Keratinocyte (primary cell): ENCODE results near the gene TCEANC2. TPM values are rescaled to one million over a fixed set of nuclear protein-coding genes. Genes with fewer than 3 reads are reported as not detected.
A peak's percentile ranks its signal among the peaks of the same experiment; 100 is the strongest.

ENCODE experiments used
- DNase-seq: peaks from one replicate; pipeline ENCODE4 v3.0.0-alpha.2; 2011; ENCODE audit warnings: low read depth, missing footprints, low spot score
- FAIRE-seq: peaks from 2 replicates; lab custom pipeline; 2011; peaks lifted over from hg19 to GRCh38; lab: Jason Lieb, UNC
- H2AFZ ChIP-seq: 2 replicates; pipeline ENCODE4 v1.6.0; 2012; ENCODE audit warnings: low read length, control low read depth, inconsistent platforms; ENCODE audit not compliant: control insufficient read depth
- H3K27ac ChIP-seq: 2 replicates; pipeline ENCODE4 v1.5.1; 2011; ENCODE audit warnings: low read length; ENCODE audit not compliant: control insufficient read depth, insufficient read depth
- H3K27me3 ChIP-seq: 3 replicates; pipeline ENCODE4 v1.6.0; 2011; ENCODE audit warnings: low read length; ENCODE audit not compliant: control insufficient read depth, insufficient read depth; ENCODE audit errors: extremely low read depth
- H3K36me3 ChIP-seq, 2 experiments: 2 replicates in 1 of 2; 3 replicates in 1 of 2; pipeline ENCODE4 v1.5.1; 2011; ENCODE audit warnings: low read length in 2 of 2, mild to moderate bottlenecking in 1 of 2; ENCODE audit not compliant: control insufficient read depth in 2 of 2, insufficient read depth in 2 of 2; ENCODE audit errors: extremely low read depth in 1 of 2
- H3K4me1 ChIP-seq: 3 replicates; pipeline ENCODE4 v1.5.1; 2011; ENCODE audit warnings: low read length; ENCODE audit not compliant: control insufficient read depth, insufficient read depth; ENCODE audit errors: extremely low read depth
- H3K4me2 ChIP-seq: 3 replicates; pipeline ENCODE4 v1.6.0; 2011; ENCODE audit warnings: low read depth, low read length; ENCODE audit not compliant: control insufficient read depth, insufficient read depth; ENCODE audit errors: extremely low read depth
- H3K4me3 ChIP-seq, 3 experiments: fragments of 200-600 bp in 1 of 3; sonication (generic) in 1 of 3; 2 replicates in 2 of 3; 3 replicates in 1 of 3; pipeline ENCODE4 v1.5.1; 2011 to 2016; ENCODE audit warnings: low read length in 3 of 3, mild to moderate bottlenecking in 3 of 3, control low read depth in 2 of 3, inconsistent platforms in 1 of 3, low read depth in 1 of 3, mixed read lengths in 1 of 3, mixed run types in 1 of 3, moderate library complexity in 1 of 3; ENCODE audit not compliant: control insufficient read depth in 2 of 3, insufficient read depth in 2 of 3; ENCODE audit errors: extremely low read depth in 1 of 3
- H3K79me2 ChIP-seq: 2 replicates; pipeline ENCODE4 v1.6.0; 2012; ENCODE audit warnings: low read length; ENCODE audit not compliant: control insufficient read depth, insufficient read depth
- H3K9ac ChIP-seq: 3 replicates; pipeline ENCODE4 v1.6.0; 2011; ENCODE audit warnings: low read length; ENCODE audit not compliant: control insufficient read depth, insufficient read depth; ENCODE audit errors: extremely low read depth
- H3K9me1 ChIP-seq: 3 replicates; pipeline ENCODE4 v1.6.0; 2011; ENCODE audit warnings: low read length; ENCODE audit not compliant: control insufficient read depth, insufficient read depth; ENCODE audit errors: extremely low read depth
- H3K9me3 ChIP-seq: 2 replicates; pipeline ENCODE4 v1.5.1; 2012; ENCODE audit warnings: low read depth, low read length; ENCODE audit not compliant: control insufficient read depth
- H4K20me1 ChIP-seq: 3 replicates; pipeline ENCODE4 v1.6.0; 2011; ENCODE audit warnings: low read length; ENCODE audit not compliant: control insufficient read depth, insufficient read depth; ENCODE audit errors: extremely low read depth
- CTCF ChIP-seq, 3 experiments: IDR thresholded peaks in 1 of 3; conservative IDR thresholded peaks in 1 of 3; optimal IDR thresholded peaks in 1 of 3; 2 replicates in 2 of 3; 3 replicates in 1 of 3; pipeline versions ENCODE3 to v1.5.1; 2011; ENCODE audit warnings: low read length in 3 of 3, mild to moderate bottlenecking in 3 of 3, moderate library complexity in 2 of 3, control low read depth in 1 of 3, inconsistent platforms in 1 of 3; ENCODE audit not compliant: insufficient read depth in 2 of 3; ENCODE audit errors: extremely low read depth in 1 of 3
- EZH2 ChIP-seq: IDR thresholded peaks from one replicate; pipeline ENCODE4 v1.6.1; 2012; ENCODE audit warnings: inconsistent platforms, mild to moderate bottlenecking, low read length, moderate library complexity
- dilution Hi-C: fragments of 300-500 bp; cut with MboI; formaldehyde crosslinking; loops from one replicate; pipeline ENCODE4 v1.7.0; 2020; ENCODE audit warnings: low sequenced_read_pairs; ENCODE audit not compliant: extremely low pct_ligation_motif_present
- polyA plus RNA-seq, 5 experiments: library from polyadenylated mRNA; depleted of rRNA in 3 of 5; stranded (reverse) in 3 of 5; stranded (forward) in 1 of 5; unstranded in 1 of 5; fragments of >200 nt; gene quantifications; 1 replicate in 1 of 5; 2 replicates in 3 of 5; 3 replicates in 1 of 5; pipeline versions ENCODE4 v1.2.1 to v1.2.3, GENCODE V29; 2011 to 2012; ENCODE audit warnings: missing spikeins in 2 of 5, low read depth in 1 of 5, low replicate concordance in 1 of 5

The TCEANC2 gene
- polyA plus RNA-seq, 1 donor (not counting 4 experiments of a cell fraction or from before 2014, with no cell fraction given): 4.3 TPM

DNA sequence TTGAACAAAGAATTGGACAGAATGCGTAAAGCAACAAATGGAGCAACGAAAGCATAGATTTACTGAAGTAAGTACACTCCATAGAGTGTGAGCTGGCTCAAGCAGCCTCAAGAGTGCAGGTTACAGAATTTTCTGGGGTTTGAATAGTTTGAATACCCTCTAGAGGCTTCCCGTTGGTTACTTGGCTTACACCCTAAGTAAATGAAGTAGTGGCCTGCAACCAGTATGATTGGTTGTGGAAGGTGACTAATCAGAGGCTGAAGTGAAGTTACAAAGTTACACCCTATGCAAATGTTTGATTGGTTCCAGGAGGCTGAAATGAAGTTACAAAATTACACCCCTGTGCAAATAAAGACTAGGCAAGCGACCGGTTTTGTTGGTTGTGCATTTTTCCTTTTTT is 10.9 kb downstream of the TCEANC2 start:
- no peaks in the 10 kb centered on the region for H3K9me1 ChIP-seq
- TF ChIP-seq CTCF (optimal IDR thresholded peaks at IDR 0.05 in 1 of 3, IDR thresholded peaks at IDR 0.05 in 1 of 3, conservative IDR thresholded peaks at IDR 0.05 in 1 of 3; ENCODE audit: extremely low read depth in 1 of 3, insufficient read depth in 2 of 3, low read length in 3 of 3) (no peak), EZH2 (no peak)
- no peaks in the 10 kb centered on the region for H4K20me1 ChIP-seq
- no peak overlapping the region for H2AFZ ChIP-seq
- H3K4me1 ChIP-seq: no peaks in the 10 kb centered on the region
- no peaks in the 10 kb centered on the region for H3K9me3 ChIP-seq
- dilution Hi-C loops: no loop called here
- H3K36me3 ChIP-seq: no peaks in the 10 kb centered on the region
- H3K27ac ChIP-seq: no peak overlapping the region
- no peak overlapping the region for H3K4me3 ChIP-seq
- no peak overlapping the region for H3K4me2 ChIP-seq
- no peaks in the 10 kb centered on the region for H3K27me3 ChIP-seq
- H3K9ac ChIP-seq: no peak overlapping the region
- FAIRE-seq (no peak), DNase-seq (no peak)
- H3K79me2 ChIP-seq: no peaks in the 10 kb centered on the region

- dilution Hi-C loops: no loop called here
- peak in 1 of 3 experiments; percentile 28 for TF ChIP-seq CTCF (optimal IDR thresholded peaks at IDR 0.05 in 1 of 3, IDR thresholded peaks at IDR 0.05 in 1 of 3, conservative IDR thresholded peaks at IDR 0.05 in 1 of 3; ENCODE audit: extremely low read depth in 1 of 3, insufficient read depth in 2 of 3, low read length in 3 of 3)
- no peak for TF ChIP-seq EZH2
- Histone ChIP-seq H3K27ac (no peak overlapping the region), H3K27me3 (no peaks in the 10 kb centered on the region), H3K79me2 (no peaks in the 10 kb centered on the region), H3K4me3 (no peak overlapping the region), H2AFZ (no peak overlapping the region), H3K4me1 (no peaks in the 10 kb centered on the region), H3K36me3 (peaks cover 3% of the 10 kb centered on the region in 2 experiments), H3K9me3 (no peaks in the 10 kb centered on the region), H3K4me2 (no peak overlapping the region), H3K9ac (no peak overlapping the region), H3K9me1 (no peaks in the 10 kb centered on the region), H4K20me1 (no peaks in the 10 kb centered on the region)
- DNase-seq: no peak
- FAIRE-seq: no peak
Observed at GRCh38 chr1:54069791-54070170, 16.4 kb downstream of the TCEANC2 start.
